Parathyroid adenoma (tissue), 2 donors: ENCODE measurements around the gene ZSCAN32.

ENCODE experiments used
- H2AFZ ChIP-seq: fragments of 300-600 bp; sonication (generic); one replicate; pipeline ENCODE4 v1.7.0; 2017; ENCODE audit warnings: antibody characterized with exemption, mild to moderate bottlenecking
- H3K27ac ChIP-seq: fragments of 300-600 bp; sonication (generic); one replicate; pipeline ENCODE4 v1.7.0; 2017
- H3K27me3 ChIP-seq: fragments of 300-600 bp; sonication (generic); one replicate; pipeline ENCODE4 v1.7.0; 2017; ENCODE audit warnings: low read length; ENCODE audit not compliant: control insufficient read depth, insufficient read depth
- H3K36me3 ChIP-seq: fragments of 300-600 bp; sonication (generic); one replicate; pipeline ENCODE4 v1.7.0; 2017; ENCODE audit warnings: low read length; ENCODE audit not compliant: control insufficient read depth, insufficient read depth
- H3K4me1 ChIP-seq: fragments of 300-600 bp; sonication (generic); one replicate; pipeline ENCODE4 v1.7.0; 2017; ENCODE audit warnings: control low read depth
- H3K4me2 ChIP-seq: fragments of 300-600 bp; sonication (generic); one replicate; pipeline ENCODE4 v1.7.0; 2017; ENCODE audit warnings: low read length
- H3K4me3 ChIP-seq: fragments of 300-600 bp; sonication (generic); one replicate; pipeline ENCODE4 v1.7.0; 2017; ENCODE audit warnings: low read depth, low read length
- H3K79me2 ChIP-seq: fragments of 300-600 bp; sonication (generic); one replicate; pipeline ENCODE4 v1.7.0; 2017; ENCODE audit warnings: control low read depth
- H3K9ac ChIP-seq: fragments of 300-600 bp; sonication (generic); one replicate; pipeline ENCODE4 v1.7.0; 2017; ENCODE audit warnings: mild to moderate bottlenecking
- H3K9me3 ChIP-seq: fragments of 300-600 bp; sonication (generic); one replicate; pipeline ENCODE4 v1.7.0; 2017; ENCODE audit warnings: low read length; ENCODE audit not compliant: control insufficient read depth
- CTCF ChIP-seq: fragments of 300-600 bp; sonication (generic); IDR thresholded peaks from one replicate; pipeline ENCODE4 v1.7.0; 2017; ENCODE audit warnings: antibody characterized with exemption, mild to moderate bottlenecking
- donor health status: primary hyperparathyroidism.

The ZSCAN32 gene

GRCh38 chr16:3400779-3401688 lies at the start of gene ZSCAN32, which contains the start of gene ZNF174:
Gene ZSCAN32, minus strand, starts transcription at chr16:3401004. Its CDS starts 3,447 bp downstream, at chr16:3397557.
Gene ZNF174, plus strand, starts transcription at chr16:3401215. Its CDS starts 790 bp downstream, at chr16:3402005.
- H3K4me2 ChIP-seq, result peak within 1 kb of the TSS; percentile 93
- H3K9ac ChIP-seq, result peak within 1 kb of the TSS; percentile 38
- TF ChIP-seq CTCF, result peak; percentile 19
- H3K36me3 ChIP-seq, result peaks cover 2% of the 10 kb centered on the region
- no peaks in the 10 kb centered on the region for H3K9me3 ChIP-seq
- peak within 1 kb of the TSS; percentile 85 for H3K4me3 ChIP-seq
- H3K79me2 ChIP-seq, result peaks cover 38% of the 10 kb centered on the region
- H2AFZ ChIP-seq, result peak within 1 kb of the TSS; percentile 84
- peaks cover 3% of the 10 kb centered on the region for H3K4me1 ChIP-seq
- peak within 1 kb of the TSS; percentile 75 for H3K27ac ChIP-seq
- H3K27me3 ChIP-seq, result no peaks in the 10 kb centered on the region

- Histone ChIP-seq H3K4me1 (peaks cover 9% of the 10 kb centered on the region), H3K4me2 (peak overlapping the region; percentile 76), H3K4me3 (peak overlapping the region; percentile 85), H3K9ac (peak overlapping the region; percentile 78), H3K79me2 (peaks cover 49% of the 10 kb centered on the region), H3K27me3 (no peaks in the 10 kb centered on the region), H3K36me3 (no peaks in the 10 kb centered on the region), H2AFZ (peak overlapping the region; percentile 86), H3K27ac (peak overlapping the region; percentile 89), H3K9me3 (no peaks in the 10 kb centered on the region)
- no peak for TF ChIP-seq CTCF
Measured at GRCh38 chr16:3444032-3444388, 43.2 kb upstream of the ZSCAN32 start.

GRCh38 chr16:3443108-3444031 lies 42.6 kb upstream of the ZSCAN32 start, which contains the start of the genes NAA60 and ZNF597:
Gene NAA60, plus strand, starts transcription at chr16:3443680. Its CDS starts 32,548 bp downstream, at chr16:3476228.
Gene ZNF597, minus strand, starts transcription at chr16:3443504. Its CDS starts 351 bp downstream, at chr16:3443153.
- TF ChIP-seq CTCF, result no peak
- Histone ChIP-seq H3K27ac (peak within 1 kb of the TSS; percentile 89), H3K4me1 (peaks cover 9% of the 10 kb centered on the region), H3K27me3 (no peaks in the 10 kb centered on the region), H3K4me3 (peak within 1 kb of the TSS; percentile 85), H2AFZ (peak within 1 kb of the TSS; percentile 86), H3K9me3 (no peaks in the 10 kb centered on the region), H3K9ac (peak within 1 kb of the TSS; percentile 78), H3K4me2 (peak within 1 kb of the TSS; percentile 76), H3K79me2 (peaks cover 50% of the 10 kb centered on the region), H3K36me3 (no peaks in the 10 kb centered on the region)

- Histone ChIP-seq H3K4me3 (no peak overlapping the region), H3K36me3 (no peaks in the 10 kb centered on the region), H3K79me2 (peaks cover 26% of the 10 kb centered on the region), H2AFZ (no peak overlapping the region), H3K4me1 (peaks cover 5% of the 10 kb centered on the region), H3K9ac (no peak overlapping the region), H3K4me2 (no peak overlapping the region), H3K27me3 (no peaks in the 10 kb centered on the region), H3K9me3 (no peaks in the 10 kb centered on the region), H3K27ac (no peak overlapping the region)
- no peak for TF ChIP-seq CTCF
Measured at GRCh38 chr16:3439637-3440036, 38.8 kb upstream of the ZSCAN32 start.
